KOPT-K1 (cell line): ENCODE results near the gene TMEM178B.

Experiments used
- H3K27ac ChIP-seq: fragments of 200-600 bp; sonication (generic); 2 replicates; pipeline ENCODE4 v1.5.1; 2016; ENCODE audit warnings: antibody characterized with exemption, mild to moderate bottlenecking, low read depth, low read length; ENCODE audit not compliant: poor library complexity, severe bottlenecking
- H3K36me3 ChIP-seq: fragments of 200-600 bp; sonication (generic); 2 replicates; pipeline ENCODE4 v1.5.1; 2017; ENCODE audit warnings: antibody characterized with exemption, mild to moderate bottlenecking, low read length, moderate library complexity; ENCODE audit not compliant: insufficient read depth
- H3K9me3 ChIP-seq: fragments of 200-600 bp; sonication (generic); 2 replicates; pipeline ENCODE4 v1.5.1; 2017; ENCODE audit warnings: antibody characterized with exemption, low read length, mild to moderate bottlenecking; ENCODE audit not compliant: insufficient read depth, poor library complexity, severe bottlenecking

Gene TMEM178B

DNA sequence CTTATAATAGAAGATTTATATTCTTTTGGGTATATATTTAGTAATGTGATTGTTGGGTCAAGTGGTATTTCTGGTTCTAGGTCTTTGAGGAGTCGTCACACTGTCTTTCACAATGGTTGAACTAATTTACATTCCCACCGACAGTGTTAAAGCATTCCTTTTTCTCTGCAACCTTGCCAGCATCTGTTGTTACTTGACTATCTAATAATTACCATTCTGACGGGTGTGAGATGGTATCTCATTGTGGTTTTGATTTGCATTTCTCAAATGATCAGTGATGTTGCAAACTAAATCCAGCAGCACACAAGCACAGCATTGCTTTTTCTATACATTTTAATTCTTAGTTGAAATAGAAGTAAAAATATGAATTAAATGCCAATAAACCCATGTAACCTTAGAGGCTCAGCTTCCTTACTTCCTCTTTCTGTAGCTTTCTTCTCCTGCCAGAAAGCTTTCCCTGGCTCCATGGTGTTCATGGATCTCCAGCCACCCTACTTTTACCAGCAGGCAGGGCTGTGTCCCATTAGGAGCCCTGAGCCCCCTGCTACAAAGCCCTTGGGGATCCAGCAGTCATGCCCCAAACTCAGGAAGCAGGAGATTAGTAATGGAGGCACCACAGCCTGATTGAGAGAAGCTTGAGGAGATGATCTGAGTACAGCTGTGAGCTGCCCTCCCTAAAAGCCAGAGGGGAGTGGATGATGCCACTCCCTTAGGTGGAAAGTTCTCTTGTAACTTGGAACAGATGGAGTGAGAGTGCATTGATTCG lies 158.6 kb downstream of the TMEM178B start:
- no peaks in the 10 kb centered on the region for H3K36me3 ChIP-seq
- H3K9me3 ChIP-seq = no peaks in the 10 kb centered on the region
- H3K27ac ChIP-seq = no peak overlapping the region

DNA sequence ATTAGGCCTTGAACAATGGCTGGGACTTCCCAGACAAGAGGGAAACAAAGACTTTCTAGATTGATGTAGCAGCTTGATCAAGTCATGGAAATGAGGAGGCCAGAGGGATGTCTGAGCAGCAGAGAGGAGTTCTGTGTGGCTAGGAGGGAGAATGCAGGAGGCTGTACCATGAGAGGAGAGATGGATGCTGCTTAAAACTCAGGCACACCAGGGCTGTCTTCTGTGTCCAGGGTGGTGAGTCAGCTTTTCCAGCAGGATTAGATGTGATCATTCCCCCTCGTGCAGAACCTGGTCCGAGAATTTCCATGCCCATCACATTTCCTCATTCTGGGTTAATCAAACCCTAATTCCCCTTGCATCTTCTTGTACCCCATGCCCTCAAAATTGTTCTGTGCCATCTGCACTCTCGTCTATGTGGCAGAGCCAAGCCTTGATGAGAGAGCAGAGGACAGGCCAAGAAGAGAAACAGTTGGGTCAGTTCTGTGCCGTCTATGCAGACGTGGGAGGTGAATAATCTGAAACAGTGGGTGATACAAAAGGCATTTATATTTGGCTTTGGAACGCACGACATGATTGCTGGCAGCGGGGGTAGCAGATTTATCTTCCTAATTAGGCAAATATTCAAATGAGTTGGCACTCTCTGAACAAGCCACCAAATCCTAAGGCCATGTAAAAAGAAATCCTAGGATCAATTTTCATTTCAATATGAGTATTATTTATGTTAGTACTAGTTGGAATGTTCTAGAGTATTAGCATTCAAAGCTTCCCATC lies 160.7 kb downstream of the TMEM178B start:
- H3K27ac ChIP-seq = no peak overlapping the region
- no peaks in the 10 kb centered on the region for H3K9me3 ChIP-seq
- no peaks in the 10 kb centered on the region for H3K36me3 ChIP-seq

DNA sequence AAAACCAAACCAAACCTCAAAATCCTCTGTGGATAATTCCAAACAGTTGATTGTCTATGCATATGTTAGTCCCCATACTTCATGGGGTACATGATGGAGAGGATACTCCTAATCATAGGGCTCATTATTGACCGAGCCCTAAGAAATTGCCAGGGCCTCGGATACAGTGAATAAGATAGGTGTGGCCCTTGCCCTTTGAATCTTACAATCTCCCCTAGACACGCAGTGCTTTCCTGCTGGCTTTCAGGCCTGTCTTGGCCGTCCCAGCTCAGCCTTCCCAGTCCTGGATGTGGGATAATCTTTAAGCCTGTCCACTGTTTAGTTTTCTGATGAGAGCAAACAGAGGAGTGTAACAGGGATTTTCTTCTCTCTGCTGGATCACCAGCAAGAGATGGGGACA lies 161.8 kb downstream of the TMEM178B start:
- H3K9me3 ChIP-seq = no peaks in the 10 kb centered on the region
- no peak overlapping the region for H3K27ac ChIP-seq
- H3K36me3 ChIP-seq = no peaks in the 10 kb centered on the region

DNA sequence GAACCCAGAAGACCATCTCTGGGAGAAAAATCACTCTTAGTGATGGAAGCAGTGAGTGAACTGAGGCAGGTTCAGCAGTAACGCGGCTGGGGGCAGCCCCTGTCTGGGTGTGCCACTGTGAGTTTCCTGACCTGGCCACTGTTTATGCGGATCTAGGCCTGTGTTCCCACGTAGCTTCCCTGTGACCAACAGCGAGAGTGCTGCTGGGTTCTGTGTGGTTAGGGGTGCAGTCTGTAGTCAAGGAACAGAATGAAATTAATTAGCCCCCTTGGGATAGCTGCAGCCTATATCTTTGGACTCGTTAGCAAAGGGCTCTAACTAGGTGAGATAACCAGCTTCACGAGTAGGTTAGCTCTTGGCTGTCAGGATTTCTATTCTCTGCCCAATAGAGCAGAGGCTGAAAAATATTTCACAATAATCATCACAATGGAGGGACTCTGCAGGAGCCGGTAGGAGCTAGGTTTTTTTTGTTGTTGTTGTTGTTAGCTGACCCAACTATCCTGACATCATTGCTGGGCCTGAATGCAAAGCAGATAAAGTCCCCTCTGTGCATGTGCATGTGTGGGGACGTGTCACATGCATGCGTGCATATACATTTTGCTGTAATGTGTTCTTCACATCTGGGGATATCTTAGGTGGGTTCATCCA lies 164.9 kb downstream of the TMEM178B start:
- H3K9me3 ChIP-seq = no peaks in the 10 kb centered on the region
- H3K27ac ChIP-seq = no peak overlapping the region
- no peaks in the 10 kb centered on the region for H3K36me3 ChIP-seq

DNA sequence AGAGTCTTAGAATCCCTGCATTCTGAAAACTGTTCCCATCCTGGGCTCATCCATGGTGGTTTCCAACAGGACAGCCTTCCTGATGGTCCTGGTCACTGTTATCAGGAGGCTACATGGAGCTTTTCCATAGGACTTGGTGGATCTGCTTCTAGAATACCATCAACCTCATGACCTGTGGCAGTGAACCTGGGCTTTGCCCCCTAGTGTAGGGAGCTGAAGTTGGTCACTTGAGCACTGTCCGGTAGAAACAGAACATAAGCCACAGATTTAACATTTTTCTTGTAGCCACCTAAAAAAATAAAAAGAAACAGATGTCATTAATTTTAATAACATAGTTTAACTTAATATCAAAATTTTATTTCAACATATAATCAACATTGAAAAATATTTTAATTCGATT lies 165.8 kb downstream of the TMEM178B start:
- Histone ChIP-seq H3K36me3 (no peaks in the 10 kb centered on the region), H3K27ac (no peak overlapping the region), H3K9me3 (no peaks in the 10 kb centered on the region)

DNA sequence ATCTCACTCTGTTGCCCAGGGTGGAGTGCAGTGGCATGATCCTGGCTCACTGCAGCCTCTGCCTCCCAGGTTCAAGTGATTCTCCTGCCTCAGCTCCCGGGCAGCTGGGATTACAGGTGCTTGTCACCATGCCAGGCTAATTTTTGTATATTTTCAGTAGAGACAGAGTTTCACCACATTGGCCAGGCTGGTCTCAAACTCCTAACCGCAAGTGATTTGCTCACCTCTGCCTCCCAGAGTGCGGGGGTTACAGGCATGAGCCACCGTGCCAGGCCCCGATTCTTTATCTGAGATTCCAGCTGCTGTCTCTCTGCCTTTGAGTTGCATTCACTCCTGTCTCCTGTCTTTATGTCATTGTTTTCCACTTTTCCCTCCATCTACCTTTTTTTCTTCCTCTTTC lies 168.7 kb downstream of the TMEM178B start:
- Histone ChIP-seq H3K9me3 (no peaks in the 10 kb centered on the region), H3K27ac (no peak overlapping the region), H3K36me3 (no peaks in the 10 kb centered on the region)

DNA sequence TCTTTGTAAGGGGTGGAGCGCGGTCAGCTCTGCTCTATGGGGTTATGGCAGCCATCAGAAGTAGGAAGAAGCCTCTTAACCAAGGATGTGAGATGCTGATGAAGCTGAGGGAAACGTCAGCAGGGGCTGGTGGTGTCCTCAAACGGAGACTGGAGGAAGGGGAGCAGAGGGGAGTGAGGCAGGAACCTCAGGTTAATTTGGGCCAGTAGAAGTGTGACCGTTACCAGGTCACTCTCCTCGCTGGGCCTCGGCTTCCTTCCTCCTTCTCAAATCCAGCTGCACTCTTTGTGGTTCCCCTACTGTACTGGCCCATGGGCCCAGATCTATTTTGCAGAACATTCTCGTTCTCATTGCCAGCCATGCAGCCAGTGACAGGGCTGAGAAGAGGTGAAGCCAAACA lies 169.5 kb downstream of the TMEM178B start:
- no peaks in the 10 kb centered on the region for H3K36me3 ChIP-seq
- H3K9me3 ChIP-seq = no peaks in the 10 kb centered on the region
- no peak overlapping the region for H3K27ac ChIP-seq

DNA sequence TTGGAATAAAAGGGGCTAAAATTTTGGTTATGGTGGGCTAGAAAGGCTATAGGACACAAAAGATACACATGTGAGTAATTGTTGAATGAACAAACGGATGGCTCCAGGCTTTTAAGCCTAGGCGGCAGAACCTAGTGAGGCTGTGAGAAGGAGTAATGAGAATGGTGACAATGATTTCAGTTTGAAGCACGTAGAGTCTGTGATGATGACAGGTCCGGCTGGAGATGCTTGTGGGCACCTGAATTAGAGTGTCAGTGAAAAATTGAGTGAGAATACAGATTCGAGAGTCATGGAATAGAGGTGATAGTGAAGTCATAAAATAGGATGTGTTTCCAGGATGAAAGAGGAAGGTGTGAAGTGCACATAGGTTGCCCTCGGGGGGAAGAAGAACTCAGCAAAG lies 170.6 kb downstream of the TMEM178B start:
- Histone ChIP-seq H3K36me3 (no peaks in the 10 kb centered on the region), H3K27ac (no peak overlapping the region), H3K9me3 (no peaks in the 10 kb centered on the region)

DNA sequence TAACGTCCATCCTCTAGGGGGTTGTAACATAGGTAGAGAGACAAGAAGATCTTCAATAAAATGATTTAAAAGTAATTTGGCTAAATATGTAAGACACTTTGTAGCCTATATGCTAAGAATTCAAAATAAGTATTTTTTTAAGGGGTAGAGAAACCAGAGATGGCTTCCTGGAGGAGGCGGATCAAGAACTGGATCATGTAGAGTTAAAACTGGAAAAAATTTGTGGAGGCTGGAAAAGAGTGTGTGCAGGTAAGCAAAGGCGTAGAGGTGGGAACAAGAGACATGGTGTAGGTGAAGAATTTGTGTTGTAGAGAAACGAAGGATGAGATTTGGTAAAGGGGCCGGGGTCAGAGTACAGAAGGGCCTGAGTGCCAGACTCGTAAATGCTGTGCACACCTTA lies 172.6 kb downstream of the TMEM178B start:
- Histone ChIP-seq H3K36me3 (no peaks in the 10 kb centered on the region), H3K27ac (no peak overlapping the region), H3K9me3 (no peaks in the 10 kb centered on the region)

DNA sequence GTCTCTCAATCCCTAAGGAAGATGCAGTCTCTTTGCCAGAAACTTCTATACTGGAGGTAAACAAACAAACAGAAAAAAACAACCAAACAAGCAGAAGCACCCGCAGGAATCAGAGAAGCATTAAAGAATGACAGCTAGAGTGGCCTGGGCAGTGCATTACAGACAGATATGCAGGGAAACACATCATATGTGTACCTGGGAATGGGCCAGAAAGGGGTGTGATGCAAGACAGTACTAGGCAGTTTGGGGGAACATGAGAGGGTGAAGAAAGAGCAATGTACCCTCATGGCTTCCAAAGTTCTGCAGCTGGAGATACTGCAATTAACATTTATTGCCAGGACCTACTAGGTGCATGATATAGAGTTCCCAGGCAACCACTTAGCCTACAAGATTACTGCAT lies 177.3 kb downstream of the TMEM178B start:
- no peaks in the 10 kb centered on the region for H3K9me3 ChIP-seq
- no peaks in the 10 kb centered on the region for H3K36me3 ChIP-seq
- no peak overlapping the region for H3K27ac ChIP-seq

DNA sequence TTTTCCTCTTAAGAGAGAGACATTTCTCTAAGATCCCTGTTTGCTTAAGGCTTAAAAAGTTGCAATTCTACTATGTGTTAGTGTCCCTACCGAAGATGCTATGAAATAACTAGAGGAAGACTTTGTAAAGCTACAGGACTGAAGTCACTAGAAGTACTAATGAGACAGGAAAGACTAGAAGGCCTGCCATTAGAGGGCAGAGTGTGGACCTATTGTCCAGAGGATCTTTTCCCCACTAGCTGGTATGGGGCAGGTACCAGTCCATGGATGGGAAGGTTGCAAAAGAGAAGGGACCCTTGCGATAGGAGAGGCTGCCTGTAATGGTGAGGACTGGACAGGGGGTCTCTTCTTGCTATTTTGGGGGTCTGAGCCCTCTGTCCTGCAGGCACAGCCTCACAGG lies 178.1 kb downstream of the TMEM178B start:
- Histone ChIP-seq H3K36me3 (no peaks in the 10 kb centered on the region), H3K27ac (no peak overlapping the region), H3K9me3 (no peaks in the 10 kb centered on the region)

DNA sequence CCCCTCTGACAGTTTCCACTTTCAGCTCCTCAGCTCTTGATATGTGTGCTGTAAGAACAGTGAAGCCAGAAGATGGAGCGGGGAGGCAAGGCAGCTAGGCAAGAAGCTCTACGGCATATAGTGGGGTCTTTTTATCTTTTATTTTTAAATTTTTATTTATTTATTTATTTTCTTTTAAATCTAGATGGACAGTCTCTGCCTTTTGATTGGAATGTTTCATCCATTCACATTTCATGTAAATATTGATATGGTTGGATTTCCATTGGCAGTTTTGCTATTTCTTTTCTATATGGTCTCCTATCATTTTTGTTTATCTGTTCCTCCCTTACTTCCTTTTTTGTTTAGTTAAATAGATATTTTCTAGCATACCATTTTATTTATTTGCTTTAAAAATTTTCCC lies 183.7 kb downstream of the TMEM178B start:
- Histone ChIP-seq H3K9me3 (no peaks in the 10 kb centered on the region), H3K36me3 (no peaks in the 10 kb centered on the region), H3K27ac (no peak overlapping the region)

DNA sequence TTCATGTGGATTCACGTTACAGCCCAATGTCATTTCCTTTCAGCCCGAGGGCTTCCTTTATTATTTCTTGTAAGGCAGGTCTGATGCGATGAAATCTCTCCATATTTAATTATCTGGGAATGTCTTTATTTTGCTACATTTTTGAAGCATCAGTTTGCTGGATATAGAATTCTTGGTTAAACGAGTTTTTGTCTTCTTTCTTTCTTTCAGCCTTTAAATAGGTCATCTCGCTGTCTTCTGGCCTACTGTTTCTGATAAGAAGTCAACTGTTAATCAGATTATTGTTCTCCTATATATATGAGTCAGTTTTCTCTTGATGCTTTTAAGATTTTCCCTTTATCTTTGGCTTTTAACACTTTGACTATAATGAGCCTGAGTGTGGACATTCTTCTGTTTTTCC lies 184.7 kb downstream of the TMEM178B start:
- no peak overlapping the region for H3K27ac ChIP-seq
- no peaks in the 10 kb centered on the region for H3K9me3 ChIP-seq
- no peaks in the 10 kb centered on the region for H3K36me3 ChIP-seq

DNA sequence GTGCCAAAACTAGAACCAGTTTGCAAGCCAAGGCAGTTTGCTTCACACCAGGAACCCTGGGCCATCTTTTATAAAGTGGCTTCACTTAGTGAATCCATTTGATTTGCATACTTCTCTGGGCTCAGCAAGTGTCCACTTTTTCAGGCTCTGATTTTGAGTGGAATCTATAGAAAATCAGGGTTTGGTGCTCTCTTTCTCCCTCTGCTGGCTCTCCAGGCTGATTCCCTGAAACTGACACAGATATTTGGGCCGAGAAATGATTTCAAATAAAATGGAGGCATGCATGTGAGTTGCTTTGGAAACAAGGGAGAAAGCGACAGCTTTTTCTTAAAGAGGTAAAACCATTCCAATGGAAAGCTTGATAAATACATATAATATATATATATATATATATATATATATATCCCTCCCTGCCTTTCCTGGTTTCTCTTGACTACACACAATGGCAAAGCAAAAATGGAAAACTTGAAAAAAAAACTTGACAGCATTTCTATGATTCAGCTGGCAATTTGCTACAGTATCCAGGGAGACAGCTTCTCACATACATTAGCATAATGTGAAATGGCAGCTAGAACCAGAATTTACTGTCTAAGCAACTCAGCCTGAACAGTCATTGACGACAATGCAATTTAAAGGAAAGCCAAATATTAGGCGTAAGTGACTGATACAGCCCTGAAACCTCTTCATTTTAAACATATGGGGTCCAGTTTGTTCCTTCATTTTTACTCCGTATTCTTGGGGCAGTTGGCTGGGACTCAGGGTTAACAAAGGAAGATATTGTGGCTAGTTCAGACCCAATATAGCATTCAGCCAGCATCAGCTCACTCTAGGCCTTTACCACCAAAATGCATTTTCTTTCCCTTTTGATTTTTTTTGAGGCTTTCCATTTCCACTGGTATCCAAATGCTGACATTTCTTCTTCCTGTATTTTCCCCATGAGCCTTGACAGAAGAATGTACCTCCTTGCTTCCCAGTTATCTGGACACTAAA lies 188.5 kb downstream of the TMEM178B start:
- no peak overlapping the region for H3K27ac ChIP-seq
- no peaks in the 10 kb centered on the region for H3K36me3 ChIP-seq
- no peaks in the 10 kb centered on the region for H3K9me3 ChIP-seq
